Large intestine (tissue), 12 donors: ENCODE data around the gene HSD11B2. TPM values are rescaled to one million over a fixed set of nuclear protein-coding genes. Genes with fewer than 3 reads are reported as not detected.

Experiments used
- DNase-seq, 2 donors: peaks; one replicate each; pipeline versions ENCODE4 v3.0.0 to v3.0.0-alpha.2; 2013
- H3K27ac ChIP-seq: one replicate; pipeline ENCODE4 v1.5.1; 2013; ENCODE audit warnings: low read length
- H3K27me3 ChIP-seq: 2 replicates; pipeline ENCODE4 v1.6.1; 2013; ENCODE audit warnings: low read length; ENCODE audit not compliant: control insufficient read depth, insufficient read depth
- H3K36me3 ChIP-seq: 2 replicates; pipeline ENCODE4 v1.6.1; 2013; ENCODE audit warnings: low read length; ENCODE audit not compliant: control insufficient read depth, insufficient read depth
- H3K4me1 ChIP-seq: one replicate; pipeline ENCODE4 v1.6.1; 2013; ENCODE audit warnings: low read length; ENCODE audit not compliant: control insufficient read depth, insufficient read depth
- H3K4me3 ChIP-seq: one replicate; pipeline ENCODE4 v1.5.1; 2013; ENCODE audit warnings: low read length
- H3K9me3 ChIP-seq: one replicate; pipeline ENCODE4 v1.6.1; 2013; ENCODE audit warnings: mild to moderate bottlenecking, low read depth, low read length, moderate library complexity; ENCODE audit not compliant: control insufficient read depth
- WGBS: methylation state at CpG from one replicate; pipeline ENCODE4 v1.1.5; 2013; ENCODE audit warnings: low lambda C conversion rate; ENCODE audit not compliant: insufficient coverage; 5-methylcytosine and 5-hydroxymethylcytosine counted together
- long read RNA-seq, 11 donors: transcript quantifications; one replicate each; lab custom pipeline, GENCODE V29; 2026
- polyA plus RNA-seq: library from polyadenylated mRNA; unstranded; fragments of 120-200 nt; gene quantifications from one replicate; pipeline ENCODE4 v1.2.1, GENCODE V29; 2013

HSD11B2 gene
- polyA plus RNA-seq, result 5.8 TPM
- long read RNA-seq, donor 1, result 0 reads
- long read RNA-seq, donor 2, partial matches to known transcripts, result 0 of 1 reads
- long read RNA-seq, donor 2, other reads (novel, unspliced or antisense), result 0 of 1 reads
- long read RNA-seq, donor 3, result 0 reads
- long read RNA-seq, donor 4, result 0 reads
- long read RNA-seq, donor 5, partial matches to known transcripts, result 0 of 3 reads
- long read RNA-seq, donor 5, other reads (novel, unspliced or antisense), result 0 of 3 reads
- long read RNA-seq, donor 6, partial matches to known transcripts, result 6 of 7 reads
- long read RNA-seq, donor 6, other reads (novel, unspliced or antisense), result 0 of 7 reads
- long read RNA-seq, donor 7, partial matches to known transcripts, result 7 of 7 reads
- long read RNA-seq, donor 7, other reads (novel, unspliced or antisense), result 0 of 7 reads
- long read RNA-seq, donor 8, partial matches to known transcripts, result 0 of 1 reads
- long read RNA-seq, donor 8, other reads (novel, unspliced or antisense), result 0 of 1 reads
- long read RNA-seq, donor 9, result 0 reads
- long read RNA-seq, donor 10, result 0 reads
- long read RNA-seq, donor 11, partial matches to known transcripts, result 0 of 39 reads
- long read RNA-seq, donor 11, other reads (novel, unspliced or antisense), result 39 of 39 reads

DNA sequence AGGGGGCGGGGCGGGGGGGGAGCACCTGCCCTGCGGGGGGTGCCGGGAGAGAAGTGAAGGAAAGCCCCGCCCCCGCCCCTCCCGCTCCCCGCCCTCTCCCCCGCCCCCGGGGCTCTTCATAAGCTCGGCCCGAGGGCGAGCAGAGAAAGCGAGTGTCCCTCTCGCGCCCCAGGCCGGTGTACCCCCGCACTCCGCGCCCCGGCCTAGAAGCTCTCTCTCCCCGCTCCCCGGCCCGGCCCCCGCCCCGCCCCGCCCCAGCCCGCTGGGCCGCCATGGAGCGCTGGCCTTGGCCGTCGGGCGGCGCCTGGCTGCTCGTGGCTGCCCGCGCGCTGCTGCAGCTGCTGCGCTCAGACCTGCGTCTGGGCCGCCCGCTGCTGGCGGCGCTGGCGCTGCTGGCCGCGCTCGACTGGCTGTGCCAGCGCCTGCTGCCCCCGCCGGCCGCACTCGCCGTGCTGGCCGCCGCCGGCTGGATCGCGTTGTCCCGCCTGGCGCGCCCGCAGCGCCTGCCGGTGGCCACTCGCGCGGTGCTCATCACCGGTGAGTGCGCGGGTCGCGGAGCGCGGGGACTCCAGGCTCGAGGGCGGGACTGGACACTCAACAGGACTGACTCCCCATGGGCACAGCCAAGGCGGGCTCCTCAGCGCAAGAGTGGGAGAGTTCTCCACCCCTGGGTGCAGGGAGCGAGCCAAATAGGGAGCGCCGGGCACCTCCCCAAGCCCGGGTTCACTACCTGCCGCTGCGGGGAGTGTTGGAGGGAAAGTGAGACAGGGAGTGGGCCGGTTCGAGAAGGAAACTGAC lies at the start of gene HSD11B2:
Gene HSD11B2, plus strand, starts transcription at position 145 of the 798 bp plus-strand sequence. Its CDS starts 128 bp downstream, at position 273.
- no CpG with 5 or more reads among the region's 87 CpGs for WGBS
- Histone ChIP-seq H3K4me3 (peak within 1 kb of the TSS; percentile 25), H3K4me1 (peaks cover 21% of the 10 kb centered on the region)

DNA sequence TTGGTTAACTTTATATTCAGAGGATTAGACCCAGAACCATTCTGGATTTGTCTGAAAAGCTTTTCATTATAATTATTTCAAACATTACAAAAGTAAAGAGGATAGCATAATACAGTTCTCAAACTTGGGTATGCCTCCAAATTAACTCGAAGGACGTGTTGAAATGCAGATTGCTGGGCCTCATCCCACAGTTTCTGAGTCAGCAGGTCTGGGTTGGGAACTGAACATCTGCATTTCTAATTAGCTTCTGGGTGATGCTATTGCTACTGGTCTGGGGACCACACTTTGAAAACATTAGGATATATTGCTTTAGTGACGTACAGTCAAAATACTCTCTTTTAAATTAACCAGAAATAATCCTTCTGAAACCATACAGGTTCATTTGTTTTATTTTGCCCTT lies 47.6 kb upstream of the HSD11B2 start:
- 100% methylated on average over 1 of the region's 3 CpGs for WGBS
- Histone ChIP-seq H3K9me3 (no peaks in the 10 kb centered on the region), H3K27me3 (no peaks in the 10 kb centered on the region), H3K27ac (no peak overlapping the region), H3K4me1 (no peaks in the 10 kb centered on the region), H3K36me3 (no peaks in the 10 kb centered on the region), H3K4me3 (no peak overlapping the region)
- DNase-seq, result no peak

More for the DNA sequence above, at the start of gene HSD11B2:
- Histone ChIP-seq H3K36me3 (peaks cover 2% of the 10 kb centered on the region), H3K27me3 (peaks cover 22% of the 10 kb centered on the region), H3K27ac (no peak within 1 kb of the TSS), H3K9me3 (no peaks in the 10 kb centered on the region)
- peak in 1 of 2 donors; percentile 67 for DNase-seq

DNA sequence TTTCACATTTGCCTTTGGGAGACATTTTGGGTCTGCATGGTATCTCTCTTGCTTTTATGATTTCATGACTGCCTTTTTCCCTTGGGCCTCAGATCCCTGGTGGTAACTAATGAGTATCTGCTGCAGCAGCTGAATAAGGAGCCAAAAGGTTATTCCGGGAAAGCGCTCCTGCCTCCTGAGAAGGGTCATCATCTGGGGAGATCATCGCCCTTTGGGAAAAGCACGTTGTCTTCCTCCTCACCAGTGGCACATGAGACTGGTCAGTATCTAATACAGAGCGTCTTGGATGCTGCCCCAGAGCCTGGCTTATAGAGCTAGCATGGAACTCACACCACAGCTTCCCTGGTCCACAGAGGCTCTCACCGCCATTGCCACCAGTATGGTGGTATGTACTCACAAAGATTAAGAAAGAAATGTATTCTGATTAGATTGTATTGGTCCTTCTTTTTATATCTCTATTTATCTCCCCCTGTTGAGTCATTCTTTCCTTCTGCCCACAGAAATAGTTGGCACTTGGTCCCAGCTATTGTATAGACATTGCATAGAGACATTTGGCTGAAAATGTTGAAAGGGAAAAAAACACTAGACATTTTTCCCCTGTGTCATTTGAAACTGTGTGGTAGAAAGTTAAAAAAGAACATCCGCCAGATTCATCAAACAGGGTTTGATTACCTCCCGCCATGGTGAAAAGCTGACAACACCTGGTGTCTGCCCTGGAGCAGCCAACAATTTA lies 46.0 kb upstream of the HSD11B2 start:
- Histone ChIP-seq H3K27ac (no peak overlapping the region), H3K4me3 (no peak overlapping the region), H3K27me3 (no peaks in the 10 kb centered on the region), H3K36me3 (peaks cover 3% of the 10 kb centered on the region), H3K9me3 (no peaks in the 10 kb centered on the region), H3K4me1 (no peaks in the 10 kb centered on the region)
- DNase-seq, result no peak
- WGBS, result 100% methylated on average over 2 of the region's 8 CpGs

DNA sequence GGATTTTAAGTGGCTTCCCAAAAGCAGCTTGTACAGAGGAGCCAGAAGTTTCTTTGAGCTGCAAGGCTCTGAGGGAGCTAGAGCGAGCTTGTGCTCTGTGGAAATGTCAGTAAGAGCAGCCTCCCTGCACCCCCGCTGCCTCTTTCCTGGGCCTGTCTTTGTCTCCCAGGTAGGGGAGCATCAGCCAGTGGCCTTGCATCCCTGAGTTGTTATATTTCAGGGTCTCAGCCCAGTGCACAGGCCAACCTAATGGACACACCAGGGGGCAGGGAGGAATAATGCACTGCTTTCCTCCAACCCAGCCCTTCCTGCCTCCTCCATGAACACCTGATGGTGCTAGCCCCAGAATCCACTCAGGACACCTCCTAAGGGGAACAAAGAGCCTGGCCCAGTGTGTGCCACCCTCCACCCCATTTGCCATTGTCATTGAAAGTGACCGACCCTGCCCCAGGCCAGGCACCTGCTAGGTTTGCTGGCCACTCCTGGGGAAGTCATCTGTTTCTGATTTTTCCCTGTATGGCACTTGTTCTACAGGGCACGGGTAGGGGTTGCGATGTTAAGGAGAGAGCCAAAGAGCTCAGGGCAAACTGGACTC lies 44.0 kb upstream of the HSD11B2 start:
- H3K4me3 ChIP-seq, result no peak overlapping the region
- DNase-seq, result no peak
- H3K27me3 ChIP-seq, result no peaks in the 10 kb centered on the region
- peaks cover 6% of the 10 kb centered on the region for H3K36me3 ChIP-seq
- H3K27ac ChIP-seq, result no peak overlapping the region
- no CpG with 5 or more reads among the region's 5 CpGs for WGBS
- H3K4me1 ChIP-seq, result peaks cover 1% of the 10 kb centered on the region
- no peaks in the 10 kb centered on the region for H3K9me3 ChIP-seq

DNA sequence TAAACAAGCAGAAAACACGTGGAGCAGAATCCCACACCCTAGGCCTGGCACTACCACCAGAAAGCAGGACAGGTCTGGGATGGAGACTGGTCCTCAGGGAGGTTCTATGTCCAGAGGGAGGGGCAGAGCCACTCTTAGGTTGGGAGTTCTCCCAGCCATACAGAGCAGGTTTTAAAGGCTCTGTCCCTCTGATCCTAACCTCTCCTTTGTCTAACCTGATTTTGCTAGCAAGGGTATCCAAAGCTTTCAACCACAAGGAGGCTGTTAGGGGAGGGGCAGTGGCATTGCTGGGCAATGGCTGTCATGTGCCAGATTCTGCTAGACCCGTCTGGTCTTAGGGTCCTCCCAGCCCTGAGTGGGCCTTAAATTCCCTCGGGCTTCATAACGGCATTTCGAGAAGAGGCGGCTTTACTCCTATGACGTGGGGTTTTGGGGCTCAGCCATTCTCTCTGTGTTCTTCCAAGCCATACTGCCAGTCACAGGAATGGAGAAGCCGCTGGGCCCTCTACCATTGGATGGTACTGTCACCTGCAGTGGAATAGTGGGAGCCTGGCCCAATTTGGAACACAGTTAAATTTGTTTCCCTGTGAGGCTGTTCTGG lies 43.3 kb upstream of the HSD11B2 start:
- Histone ChIP-seq H3K9me3 (no peaks in the 10 kb centered on the region), H3K4me3 (no peak overlapping the region), H3K36me3 (peaks cover 6% of the 10 kb centered on the region), H3K27ac (no peak overlapping the region), H3K4me1 (peaks cover 7% of the 10 kb centered on the region), H3K27me3 (no peaks in the 10 kb centered on the region)
- no peak for DNase-seq
- no CpG with 5 or more reads among the region's 8 CpGs for WGBS

DNA sequence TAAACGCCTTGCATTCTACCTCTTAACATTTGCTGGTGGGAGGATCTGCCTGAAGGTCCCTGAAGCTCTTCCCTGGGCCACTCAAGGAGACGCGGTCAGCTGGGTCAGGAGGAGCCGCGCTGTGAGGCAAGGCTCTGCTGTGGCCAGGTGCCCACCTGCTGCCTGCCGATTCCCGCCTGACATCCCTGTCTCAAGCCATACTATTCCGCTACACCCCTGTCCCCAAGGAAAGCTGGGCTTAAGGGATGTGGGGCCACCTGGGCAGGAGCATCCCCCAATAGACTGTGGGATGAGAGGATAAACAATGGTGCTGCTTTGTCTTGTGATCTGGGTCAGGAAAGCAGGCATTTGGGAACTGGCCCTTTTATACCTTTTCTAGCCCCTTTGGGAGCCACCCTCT lies 42.7 kb upstream of the HSD11B2 start:
- Histone ChIP-seq H3K36me3 (peaks cover 6% of the 10 kb centered on the region), H3K27ac (no peak overlapping the region), H3K4me3 (no peak overlapping the region), H3K9me3 (no peaks in the 10 kb centered on the region), H3K27me3 (no peaks in the 10 kb centered on the region), H3K4me1 (peaks cover 13% of the 10 kb centered on the region)
- WGBS, result 67% methylated on average over 1 of the region's 8 CpGs
- no peak for DNase-seq

DNA sequence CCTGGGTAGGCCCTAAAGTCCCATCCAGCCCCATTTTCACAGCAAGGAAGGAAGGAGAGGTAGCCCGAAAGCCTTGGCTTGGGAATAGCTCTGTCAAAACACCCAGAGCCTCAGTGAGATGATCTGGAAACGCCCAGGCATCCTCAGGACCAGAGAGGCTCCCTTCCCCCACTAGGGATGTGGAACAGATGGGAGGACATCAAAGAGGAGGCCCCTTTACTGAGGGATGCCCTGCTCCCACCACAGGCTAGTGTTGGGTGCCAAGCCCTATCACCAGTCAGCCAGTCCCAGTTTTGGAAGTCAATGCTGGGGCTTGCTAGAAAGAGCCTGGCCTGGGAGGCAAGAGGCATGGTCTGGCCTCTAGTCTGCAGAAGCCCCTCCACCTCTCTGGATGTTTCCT lies 42.3 kb upstream of the HSD11B2 start:
- Histone ChIP-seq H3K27ac (no peak overlapping the region), H3K4me3 (no peak overlapping the region), H3K4me1 (peaks cover 15% of the 10 kb centered on the region), H3K36me3 (peaks cover 6% of the 10 kb centered on the region), H3K9me3 (no peaks in the 10 kb centered on the region), H3K27me3 (no peaks in the 10 kb centered on the region)
- DNase-seq, result no peak
- no CpG with 5 or more reads among the region's 2 CpGs for WGBS

DNA sequence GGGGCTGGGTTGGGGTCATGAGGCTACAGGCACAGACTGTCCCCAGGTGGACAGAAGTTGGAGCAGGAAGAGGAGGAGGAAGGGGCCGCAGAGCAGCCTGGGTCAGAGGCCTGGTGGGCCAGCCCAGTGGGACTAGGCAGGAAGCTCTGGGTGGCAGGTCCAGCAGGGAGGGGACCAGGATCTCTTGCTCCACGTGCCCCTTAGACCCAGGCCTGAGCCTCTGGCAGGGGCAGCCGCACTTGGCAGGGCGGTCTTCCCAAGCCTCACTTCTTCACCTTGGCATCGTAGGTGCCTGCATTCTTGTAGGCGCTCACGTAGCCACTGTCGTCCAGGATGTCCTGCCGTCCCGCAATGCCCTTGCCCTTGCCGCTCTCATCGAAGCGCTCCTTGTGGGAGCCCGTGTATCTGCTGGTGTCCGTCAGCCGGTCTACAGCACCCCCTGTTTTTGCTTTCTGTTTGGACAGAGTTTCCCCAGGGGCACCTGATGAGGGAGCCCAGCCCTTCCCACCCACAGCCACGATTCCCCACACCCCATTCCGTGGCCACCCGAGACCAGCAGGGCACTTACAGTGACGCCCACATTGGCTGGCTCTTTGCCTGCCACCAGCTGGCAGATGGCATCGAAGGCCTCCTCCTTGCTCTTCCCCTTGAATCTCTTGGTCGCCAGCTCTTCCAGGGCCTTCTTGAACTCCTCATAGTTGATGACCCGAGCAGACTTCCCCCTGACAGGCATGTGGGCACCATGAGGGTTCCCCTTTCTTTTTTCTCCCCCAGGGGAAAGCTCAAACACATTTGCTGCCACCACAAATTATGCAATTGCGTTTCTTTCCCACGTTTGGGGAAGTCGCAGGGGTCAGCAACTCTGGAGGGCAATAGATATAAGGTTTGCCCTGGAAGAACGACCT lies 40.8 kb upstream of the HSD11B2 start:
- H3K36me3 ChIP-seq, result peaks cover 6% of the 10 kb centered on the region
- H3K9me3 ChIP-seq, result no peaks in the 10 kb centered on the region
- no peak overlapping the region for H3K4me3 ChIP-seq
- no peak overlapping the region for H3K27ac ChIP-seq
- DNase-seq, result no peak
- H3K4me1 ChIP-seq, result peaks cover 27% of the 10 kb centered on the region
- peaks cover 8% of the 10 kb centered on the region for H3K27me3 ChIP-seq
- 100% methylated on average over 1 of the region's 27 CpGs for WGBS
